ENCODE data around the gene SYT4. TPM values are rescaled to one million over a fixed set of nuclear protein-coding genes. Genes with fewer than 3 reads are reported as not detected.

SYT4 gene
- polyA plus RNA-seq, 1 of the 3 experiments (the other 2 are of a cell fraction), result 0.44 TPM

GRCh38 chr18:43238429-43238828, 38.9 kb downstream of the SYT4 start:
- POLR2A ChIA-PET, result no interaction called here

More at GRCh38 chr18:43238429-43238828, 38.9 kb downstream of the SYT4 start:
- no peaks in the 10 kb centered on the region for H3K4me1 ChIP-seq (ENCODE audit: control insufficient read depth in 1 of 2, insufficient read depth in 2 of 2, low read depth in 1 of 2, low read length in 1 of 2)
- H4K20me1 ChIP-seq (ENCODE audit: insufficient read depth), result no peaks in the 10 kb centered on the region
- no peaks in the 10 kb centered on the region for H3K27me3 ChIP-seq (ENCODE audit: insufficient read depth)
- H2AFZ ChIP-seq (ENCODE audit: low read depth), result no peak overlapping the region
- H3K79me2 ChIP-seq (ENCODE audit: insufficient read depth), result no peaks in the 10 kb centered on the region
- DNase-seq, result no peak
- no peaks in the 10 kb centered on the region; the same call in 1 of the 2 replicates for H3K9me3 ChIP-seq
- H3K36me3 ChIP-seq (replicated peaks in 1 of 2; ENCODE audit: control insufficient read depth in 1 of 2, insufficient read depth in 2 of 2, low read length in 1 of 2), result no peaks in the 10 kb centered on the region
- 24% methylated on average over 2 of the region's 2 CpGs for WGBS (ENCODE audit: low lambda C conversion rate)
- H3K9me2 ChIP-seq, result no peaks in the 10 kb centered on the region
- H3K27ac ChIP-seq (ENCODE audit: low read depth in 2 of 2, low read length in 1 of 2), result no peak overlapping the region
- H3K4me3 ChIP-seq (ENCODE audit: low read depth in 2 of 2, low read length in 1 of 2), result no peak overlapping the region
- H3K4me2 ChIP-seq, result no peak overlapping the region
- TF ChIP-seq EP300 (IDR thresholded peaks at IDR 0.05; ENCODE audit: borderline replicate concordance in 1 of 2, low read depth in 1 of 2, low read length in 1 of 2) (no peak), TEAD4 (IDR thresholded peaks at IDR 0.05; ENCODE audit: borderline replicate concordance, insufficient read depth) (no peak), SIN3A (IDR thresholded peaks at IDR 0.05; ENCODE audit: borderline replicate concordance, low read depth, low read length) (no peak), CTCF (IDR thresholded peaks at IDR 0.05) (no peak), MEF2A (IDR thresholded peaks at IDR 0.05; ENCODE audit: borderline replicate concordance, low read depth) (no peak), NRF1 (IDR thresholded peaks at IDR 0.05; ENCODE audit: low read depth, low read length) (no peak), RAD21 (IDR thresholded peaks at IDR 0.05; ENCODE audit: low read length) (no peak), SMC3 (IDR thresholded peaks at IDR 0.05; ENCODE audit: low read depth, low read length) (no peak), IRF3 (IDR thresholded peaks at IDR 0.05; ENCODE audit: low read depth, low read length) (no peak), TAF1 (IDR thresholded peaks at IDR 0.05; ENCODE audit: borderline replicate concordance, low read depth, low read length) (no peak), EZH2phosphoT487 (IDR thresholded peaks at IDR 0.05; ENCODE audit: borderline replicate concordance, low read depth) (no peak), GABPA (IDR thresholded peaks at IDR 0.05; ENCODE audit: low read depth) (no peak), FOXM1 (IDR thresholded peaks at IDR 0.05; ENCODE audit: low read depth) (no peak), MAX (IDR thresholded peaks at IDR 0.05; ENCODE audit: low read depth) (no peak), ELF1 (IDR thresholded peaks at IDR 0.05) (no peak), PBX3 (IDR thresholded peaks at IDR 0.05) (no peak), RCOR1 (IDR thresholded peaks at IDR 0.05; ENCODE audit: low read length) (no peak), REST (IDR thresholded peaks at IDR 0.05; ENCODE audit: low read depth, low read length) (no peak)
- no peaks in the 10 kb centered on the region for H3F3A ChIP-seq (replicated peaks; ENCODE audit: insufficient read depth)
- CTCF ChIA-PET, result no interaction called here
- no peak overlapping the region for H3K9ac ChIP-seq

All from SK-N-SH (cell line).